ENCODE results near the gene MGMT. TPM values are rescaled to one million over a fixed set of nuclear protein-coding genes. Genes with fewer than 3 reads are reported as not detected.

The MGMT gene
- total RNA-seq, 6 experiments from 2014 or later = 36.5 to 53.4 (median 42.3) TPM

- DNase-seq (peak in 1 of 3 donors; percentile 7), ATAC-seq (no peak)
- peaks cover 0 to 14% (median 6%) of the 10 kb centered on the region in 4 donors for H3K4me1 ChIP-seq
- intact Hi-C loops (cut with DNase I) = no loop called here
- no peaks in the 10 kb centered on the region for H3K27me3 ChIP-seq
- TF ChIP-seq POLR2A (IDR thresholded peaks at IDR 0.05) = no peak
- TF ChIP-seq, protein P1, sequence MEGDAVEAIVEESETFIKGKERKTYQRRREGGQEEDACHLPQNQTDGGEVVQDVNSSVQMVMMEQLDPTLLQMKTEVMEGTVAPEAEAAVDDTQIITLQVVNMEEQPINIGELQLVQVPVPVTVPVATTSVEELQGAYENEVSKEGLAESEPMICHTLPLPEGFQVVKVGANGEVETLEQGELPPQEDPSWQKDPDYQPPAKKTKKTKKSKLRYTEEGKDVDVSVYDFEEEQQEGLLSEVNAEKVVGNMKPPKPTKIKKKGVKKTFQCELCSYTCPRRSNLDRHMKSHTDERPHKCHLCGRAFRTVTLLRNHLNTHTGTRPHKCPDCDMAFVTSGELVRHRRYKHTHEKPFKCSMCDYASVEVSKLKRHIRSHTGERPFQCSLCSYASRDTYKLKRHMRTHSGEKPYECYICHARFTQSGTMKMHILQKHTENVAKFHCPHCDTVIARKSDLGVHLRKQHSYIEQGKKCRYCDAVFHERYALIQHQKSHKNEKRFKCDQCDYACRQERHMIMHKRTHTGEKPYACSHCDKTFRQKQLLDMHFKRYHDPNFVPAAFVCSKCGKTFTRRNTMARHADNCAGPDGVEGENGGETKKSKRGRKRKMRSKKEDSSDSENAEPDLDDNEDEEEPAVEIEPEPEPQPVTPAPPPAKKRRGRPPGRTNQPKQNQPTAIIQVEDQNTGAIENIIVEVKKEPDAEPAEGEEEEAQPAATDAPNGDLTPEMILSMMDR (IDR thresholded peaks at IDR 0.05) = no peak
- no peaks in the 10 kb centered on the region for H3K9me3 ChIP-seq
- H3K4me3 ChIP-seq = no peak overlapping the region
- 67% methylated on average over 9 of the region's 12 CpGs for WGBS (ENCODE audit: insufficient coverage, low coverage, low lambda C conversion rate, missing lambda C conversion rate)
- no peak overlapping the region for H3K27ac ChIP-seq
- no peaks in the 10 kb centered on the region for H3K36me3 ChIP-seq
Observed at GRCh38 chr10:129716211-129716681, 249.2 kb downstream of the MGMT start.

DNA sequence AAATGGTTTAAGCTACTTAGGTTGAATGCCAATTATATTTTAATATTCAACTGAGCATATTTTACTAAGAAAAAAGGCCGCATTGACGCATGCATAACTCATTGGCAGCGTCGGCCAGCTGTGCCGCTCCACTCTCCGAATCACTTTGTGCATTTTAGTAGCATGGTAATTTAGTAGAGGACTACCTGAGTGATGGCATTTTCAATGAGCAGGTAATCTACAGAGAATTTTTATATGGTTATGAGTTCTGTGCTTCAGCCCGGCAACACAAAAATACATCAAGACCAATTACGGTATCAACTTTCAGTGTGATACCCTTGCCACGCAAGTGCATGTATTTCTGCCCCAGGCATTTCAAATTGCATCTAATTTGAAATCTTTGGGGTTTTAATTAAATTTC is 249.8 kb downstream of the MGMT start:
- intact Hi-C loops (cut with DNase I) = no loop called here
- 90% methylated on average over 8 of the region's 9 CpGs for WGBS (ENCODE audit: insufficient coverage, low coverage, low lambda C conversion rate, missing lambda C conversion rate)

GRCh38 chr10:129717816-129718547 is 250.9 kb downstream of the MGMT start:
- H3K4me1 ChIP-seq = peaks cover 0 to 6% (median 0%) of the 10 kb centered on the region in 4 donors
- H3K27ac ChIP-seq = no peak overlapping the region
- ATAC-seq = peak in 1 of 4 donors; percentile 17
- H3K36me3 ChIP-seq = no peaks in the 10 kb centered on the region
- intact Hi-C loops (cut with DNase I) = no loop called here
- no peak overlapping the region for H3K4me3 ChIP-seq
- 88% methylated on average over 7 of the region's 14 CpGs for WGBS (ENCODE audit: insufficient coverage, low coverage, low lambda C conversion rate, missing lambda C conversion rate)
- H3K27me3 ChIP-seq = no peaks in the 10 kb centered on the region
- no peaks in the 10 kb centered on the region for H3K9me3 ChIP-seq
- no peak for TF ChIP-seq POLR2A (IDR thresholded peaks at IDR 0.05)
- TF ChIP-seq, protein P1 (IDR thresholded peaks at IDR 0.05) = no peak
- peak in 1 of 3 donors; percentile 20 for DNase-seq

More for the DNA sequence above, 249.8 kb downstream of the MGMT start:
- no peaks in the 10 kb centered on the region for H3K9me3 ChIP-seq
- TF ChIP-seq POLR2A (IDR thresholded peaks at IDR 0.05) = no peak
- TF ChIP-seq, protein P1 (IDR thresholded peaks at IDR 0.05) = no peak
- DNase-seq (peak in 1 of 3 donors; percentile 22), ATAC-seq (no peak)
- H3K27me3 ChIP-seq = no peaks in the 10 kb centered on the region
- H3K36me3 ChIP-seq = no peaks in the 10 kb centered on the region
- H3K4me1 ChIP-seq = peaks cover 0 to 8% (median 2%) of the 10 kb centered on the region in 4 donors
- no peak overlapping the region for H3K27ac ChIP-seq
- H3K4me3 ChIP-seq = no peak overlapping the region

GRCh38 chr10:129718548-129719414 is 251.7 kb downstream of the MGMT start:
- no peaks in the 10 kb centered on the region for H3K27me3 ChIP-seq
- TF ChIP-seq POLR2A (IDR thresholded peaks at IDR 0.05) = no peak
- TF ChIP-seq, protein P1 (IDR thresholded peaks at IDR 0.05) = no peak
- intact Hi-C loops (cut with DNase I) = no loop called here
- H3K4me3 ChIP-seq = no peak overlapping the region
- DNase-seq = peak in 1 of 3 donors; percentile 27
- no peak overlapping the region for H3K27ac ChIP-seq
- H3K36me3 ChIP-seq = no peaks in the 10 kb centered on the region
- H3K4me1 ChIP-seq = peaks cover 0 to 6% (median 0%) of the 10 kb centered on the region in 4 donors
- no peaks in the 10 kb centered on the region for H3K9me3 ChIP-seq
- WGBS (ENCODE audit: insufficient coverage, low coverage, low lambda C conversion rate, missing lambda C conversion rate) = 100% methylated on average over 10 of the region's 25 CpGs
- ATAC-seq = peak in 3 of 4 donors; percentile 32 to 61 (median 43)
